Subcutaneous abdominal adipose tissue (tissue), 5 donors: ENCODE results near the gene SSC4D.
A peak's percentile ranks its signal among the peaks of the same experiment; 100 is the strongest.
"Not testable (repeated sequence)": the region's sequence is repeated elsewhere in the genome, so short reads cannot be mapped to it uniquely, and the experiment has no call there.

Experiments used
- H3K27ac ChIP-seq: one replicate; pipeline ENCODE4 v1.7.0; 2013; ENCODE audit warnings: low read depth, mild to moderate bottlenecking, inconsistent platforms, low read length, moderate library complexity
- H3K27me3 ChIP-seq, 5 donors: one replicate each; pipeline ENCODE4 v1.7.0; 2013; ENCODE audit warnings: low read length in 5 of 5, inconsistent platforms in 1 of 5; ENCODE audit not compliant: control insufficient read depth in 5 of 5, insufficient read depth in 4 of 5
- H3K36me3 ChIP-seq, 5 donors: one replicate each; pipeline ENCODE4 v1.7.0; 2013; ENCODE audit warnings: low read length in 5 of 5; ENCODE audit not compliant: control insufficient read depth in 5 of 5, insufficient read depth in 5 of 5
- H3K4me1 ChIP-seq, 5 donors: one replicate each; pipeline ENCODE4 v1.7.0; 2013; ENCODE audit warnings: low read length in 5 of 5, mild to moderate bottlenecking in 3 of 5, moderate library complexity in 1 of 5; ENCODE audit not compliant: control insufficient read depth in 5 of 5, insufficient read depth in 5 of 5
- H3K4me3 ChIP-seq, 5 donors: one replicate each; pipeline ENCODE4 v1.7.0; 2013; ENCODE audit warnings: low read length in 5 of 5, low read depth in 1 of 5
- H3K9ac ChIP-seq, 5 donors: one replicate each; pipeline ENCODE4 v1.7.0; 2013; ENCODE audit warnings: low read length in 5 of 5, mild to moderate bottlenecking in 4 of 5, moderate library complexity in 3 of 5
- H3K9me3 ChIP-seq, 5 donors: one replicate each; pipeline ENCODE4 v1.7.0; 2013; ENCODE audit warnings: low read length in 5 of 5; ENCODE audit not compliant: control insufficient read depth in 5 of 5
- donor health status: healthy.
- donor health status: healthy.
- donor health status: healthy.
- donor health status: healthy.
- donor health status: healthy.

SSC4D gene

GRCh38 chr7:76369018-76369417 lies 40.5 kb downstream of the SSC4D start:
- Histone ChIP-seq H3K4me1 (peaks cover 13 to 27% (median 20%) of the 10 kb centered on the region in 5 donors), H3K9me3 (no peaks in the 10 kb centered on the region), H3K27me3 (no peaks in the 10 kb centered on the region), H3K27ac (no peak overlapping the region), H3K9ac (no peak overlapping the region), H3K36me3 (no peaks in the 10 kb centered on the region), H3K4me3 (no peak overlapping the region)

- Histone ChIP-seq H3K4me1 (peaks cover 14 to 26% (median 23%) of the 10 kb centered on the region in 5 donors), H3K36me3 (no peaks in the 10 kb centered on the region), H3K27ac (no peak overlapping the region), H3K9me3 (no peaks in the 10 kb centered on the region), H3K4me3 (no peak overlapping the region), H3K27me3 (no peaks in the 10 kb centered on the region), H3K9ac (no peak overlapping the region)
Measured at GRCh38 chr7:76368190-76368589, 41.3 kb downstream of the SSC4D start.

GRCh38 chr7:76364198-76364584 lies 45.3 kb downstream of the SSC4D start:
- Histone ChIP-seq H3K4me1 (peaks cover 16 to 33% (median 30%) of the 10 kb centered on the region in 5 donors), H3K27ac (peak overlapping the region; percentile 85), H3K4me3 (peak overlapping the region in 4 of 5 donors; percentile 8 to 63 (median 48)), H3K36me3 (no peaks in the 10 kb centered on the region), H3K9me3 (no peaks in the 10 kb centered on the region), H3K9ac (peak overlapping the region in 3 of 5 donors; percentile 29 to 68 (median 51)), H3K27me3 (no peaks in the 10 kb centered on the region)

- peaks cover 16 to 33% (median 30%) of the 10 kb centered on the region in 5 donors for H3K4me1 ChIP-seq
- not testable (repeated sequence) for H3K36me3 ChIP-seq, H3K9me3 ChIP-seq, H3K27me3 ChIP-seq
- peak overlapping the region in 2 of 5 donors; percentile 51 to 68 for H3K9ac ChIP-seq
- H3K4me3 ChIP-seq, result peak overlapping the region in 4 of 5 donors; percentile 1 to 63 (median 27)
- H3K27ac ChIP-seq, result peak overlapping the region; percentile 85
Measured at GRCh38 chr7:76363754-76364153, 45.7 kb downstream of the SSC4D start.

GRCh38 chr7:76359978-76360638 lies 49.4 kb downstream of the SSC4D start:
- peak overlapping the region; percentile 99 for H3K27ac ChIP-seq
- peak overlapping the region; percentile 75 to 99 (median 94) for H3K9ac ChIP-seq
- peaks cover 11 to 49% (median 45%) of the 10 kb centered on the region in 5 donors for H3K4me1 ChIP-seq
- H3K36me3 ChIP-seq, result peaks cover 3 to 10% (median 4%) of the 10 kb centered on the region in 5 donors
- H3K4me3 ChIP-seq, result peak overlapping the region; percentile 73 to 99 (median 92)
- no peaks in the 10 kb centered on the region for H3K27me3 ChIP-seq
- H3K9me3 ChIP-seq, result no peaks in the 10 kb centered on the region

GRCh38 chr7:76359111-76359977 lies 50.2 kb downstream of the SSC4D start:
- H3K4me3 ChIP-seq, result peak overlapping the region; percentile 73 to 99 (median 92)
- peak overlapping the region; percentile 99 for H3K27ac ChIP-seq
- peak overlapping the region; percentile 75 to 99 (median 94) for H3K9ac ChIP-seq
- peaks cover 7 to 50% (median 48%) of the 10 kb centered on the region in 5 donors for H3K4me1 ChIP-seq
- H3K27me3 ChIP-seq, result no peaks in the 10 kb centered on the region
- H3K9me3 ChIP-seq, result no peaks in the 10 kb centered on the region
- peaks cover 4 to 13% (median 6%) of the 10 kb centered on the region in 5 donors for H3K36me3 ChIP-seq

GRCh38 chr7:76358481-76359110 lies 50.9 kb downstream of the SSC4D start, which contains the start of gene YWHAG:
Gene YWHAG, minus strand, starts transcription at chr7:76358991. Its CDS starts 183 bp downstream, at chr7:76358808.
- peaks cover 4 to 13% (median 7%) of the 10 kb centered on the region in 5 donors for H3K36me3 ChIP-seq
- peak within 1 kb of the TSS; percentile 99 for H3K27ac ChIP-seq
- H3K4me1 ChIP-seq, result peaks cover 3 to 50% (median 46%) of the 10 kb centered on the region in 5 donors

GRCh38 chr7:76358011-76358480 lies 51.5 kb downstream of the SSC4D start:
- Histone ChIP-seq H3K27ac (peak overlapping the region; percentile 99), H3K27me3 (no peaks in the 10 kb centered on the region), H3K4me1 (peaks cover 3 to 56% (median 50%) of the 10 kb centered on the region in 5 donors), H3K4me3 (peak overlapping the region; percentile 87 to 99 (median 96)), H3K9me3 (no peaks in the 10 kb centered on the region), H3K36me3 (peaks cover 4 to 13% (median 7%) of the 10 kb centered on the region in 5 donors), H3K9ac (peak overlapping the region; percentile 89 to 99 (median 94))

More at GRCh38 chr7:76358481-76359110, 50.9 kb downstream of the SSC4D start, which contains the start of gene YWHAG:
- Histone ChIP-seq H3K9ac (peak within 1 kb of the TSS; percentile 89 to 99 (median 94)), H3K9me3 (no peaks in the 10 kb centered on the region), H3K27me3 (no peaks in the 10 kb centered on the region), H3K4me3 (peak within 1 kb of the TSS; percentile 87 to 99 (median 96))

GRCh38 chr7:76357475-76358010 lies 52.0 kb downstream of the SSC4D start:
- Histone ChIP-seq H3K36me3 (peaks cover 4 to 13% (median 7%) of the 10 kb centered on the region in 5 donors), H3K27me3 (no peaks in the 10 kb centered on the region), H3K4me1 (peaks cover 3 to 61% (median 55%) of the 10 kb centered on the region in 5 donors), H3K9ac (peak overlapping the region; percentile 89 to 99 (median 94)), H3K27ac (peak overlapping the region; percentile 99), H3K4me3 (peak overlapping the region; percentile 87 to 99 (median 96)), H3K9me3 (no peaks in the 10 kb centered on the region)
